Measurements from ENCODE around the gene INSYN2B. TPM values are rescaled to one million over a fixed set of nuclear protein-coding genes. Genes with fewer than 3 reads are reported as not detected.

The INSYN2B gene
- total and polyA plus RNA-seq, 2 of the 4 experiments (the other 2 are of a cell fraction), result 9.1 to 33.5 TPM

DNA sequence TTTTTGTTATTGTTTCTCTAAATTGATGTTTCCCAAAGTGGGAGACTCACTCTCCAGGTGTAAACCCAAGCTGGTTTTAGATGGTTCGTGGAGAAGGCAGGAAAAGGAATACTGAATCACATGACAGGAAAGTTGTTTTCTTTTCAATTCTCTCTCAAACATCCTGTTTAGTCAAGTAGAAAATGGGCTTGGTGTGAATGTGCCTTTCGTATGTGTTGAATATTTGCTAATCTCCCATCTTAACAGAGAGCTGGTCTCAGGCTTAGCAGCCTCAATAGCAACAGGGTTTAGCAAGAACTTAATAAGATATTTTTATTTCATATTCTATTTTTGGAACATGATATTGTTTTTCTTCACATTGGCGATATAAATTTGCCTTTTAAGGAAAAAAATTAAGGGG, 119.7 kb downstream of the INSYN2B start:
- Histone ChIP-seq H3K9ac (ENCODE audit: low read depth, low read length) (no peak overlapping the region), H3K9me1 (ENCODE audit: insufficient read depth, low read length) (no peaks in the 10 kb centered on the region), H2AK5ac (ENCODE audit: low read depth, low read length) (no peak overlapping the region), H3K4ac (ENCODE audit: low read depth, low read length) (no peak overlapping the region), H4K20me1 (ENCODE audit: insufficient read depth, low read length) (no peaks in the 10 kb centered on the region), H3K56ac (ENCODE audit: extremely low read depth, insufficient read depth, low read length) (no peak overlapping the region), H2BK5ac (ENCODE audit: low read depth, low read length, poor library complexity, severe bottlenecking) (no peak overlapping the region), H3K14ac (replicated peaks; ENCODE audit: low read depth, low read length) (no peak overlapping the region), H2BK15ac (ENCODE audit: low read depth, low read length) (no peak overlapping the region), H3K23ac (ENCODE audit: low read depth, low read length) (no peak overlapping the region), H2AK9ac (replicated peaks; ENCODE audit: low read depth, low read length, poor library complexity) (no peak overlapping the region), H3K9me3 (ENCODE audit: control insufficient read depth, insufficient read depth, low read length) (no peaks in the 10 kb centered on the region), H3K27ac (ENCODE audit: insufficient read depth, low read length) (no peak overlapping the region), H3K36me3 (ENCODE audit: control insufficient read depth, insufficient read depth, low read length) (no peaks in the 10 kb centered on the region; the same call in none of the 2 replicates), H3K4me1 (ENCODE audit: control insufficient read depth, insufficient read depth, low read length) (peaks cover 2% of the 10 kb centered on the region), H3K18ac (ENCODE audit: low read depth, low read length) (no peak overlapping the region), H3K27me3 (ENCODE audit: control insufficient read depth, insufficient read depth, low read length) (no peaks in the 10 kb centered on the region), H3K4me3 (ENCODE audit: insufficient read depth, low read depth, low read length) (no peak overlapping the region), H4K8ac (ENCODE audit: low read depth in 2 of 2, low read length in 2 of 2) (no peak overlapping the region), H4K5ac (ENCODE audit: low read depth, low read length) (no peak overlapping the region), H4K91ac (ENCODE audit: insufficient read depth, low read depth, low read length) (no peak overlapping the region), H2BK20ac (ENCODE audit: low read depth, low read length) (no peak overlapping the region), H3K79me1 (ENCODE audit: low read depth in 1 of 2, low read length in 2 of 2) (no peaks in the 10 kb centered on the region; a peak in 1 of 4 replicates), H2BK120ac (ENCODE audit: low read depth, low read length) (no peak overlapping the region), H3K4me2 (ENCODE audit: low read depth, low read length) (no peak overlapping the region), H2AFZ (replicated peaks; ENCODE audit: low read length, poor library complexity) (no peak overlapping the region)
- POLR2A ChIA-PET (ENCODE audit: unreplicated experiment), result no interaction called here
- dilution Hi-C loops (cut with HindIII; ENCODE audit: low sequenced_read_pairs, unreplicated experiment) (no loop called here), intact Hi-C loops (cut with micrococcal nuclease) (loop anchor here (5.0 kb wide), 1 partner anchor 113 kb away; no protein-coding TSS in a partner anchor), in situ Hi-C loops (cut with MboI; ENCODE audit: low sequenced_read_pairs) (no loop called here)
- no peak for ATAC-seq (ENCODE audit: low read depth)
- CTCF ChIA-PET, result interaction anchor here (1.4 kb wide), 1 partner anchor 120 kb away, joined by 6 read pairs; the partner anchor contains the start of gene INSYN2B
- TF ChIP-seq POLR2A (IDR thresholded peaks at IDR 0.05; ENCODE audit: low read depth, low read length), result no peak
- no peak for TF ChIP-seq BHLHE40 (IDR thresholded peaks at IDR 0.05; ENCODE audit: low read depth, low read length)
- no peak for TF ChIP-seq NFE2L2 (IDR thresholded peaks at IDR 0.05; ENCODE audit: low read depth, low read length)
- TF ChIP-seq CEBPB (IDR thresholded peaks at IDR 0.05; ENCODE audit: low read depth, low read length), result no peak
- no peak for TF ChIP-seq MAZ (IDR thresholded peaks at IDR 0.05; ENCODE audit: borderline replicate concordance, low read depth, low read length)
- no peak for TF ChIP-seq RFX5 (IDR thresholded peaks at IDR 0.05; ENCODE audit: low read depth, low read length)
- no peak for TF ChIP-seq CTCF (conservative IDR thresholded peaks at IDR 0.05; ENCODE audit: low read depth, low read length)
- TF ChIP-seq USF2 (IDR thresholded peaks at IDR 0.05; ENCODE audit: low read depth, low read length), result no peak
- TF ChIP-seq, protein P1, sequence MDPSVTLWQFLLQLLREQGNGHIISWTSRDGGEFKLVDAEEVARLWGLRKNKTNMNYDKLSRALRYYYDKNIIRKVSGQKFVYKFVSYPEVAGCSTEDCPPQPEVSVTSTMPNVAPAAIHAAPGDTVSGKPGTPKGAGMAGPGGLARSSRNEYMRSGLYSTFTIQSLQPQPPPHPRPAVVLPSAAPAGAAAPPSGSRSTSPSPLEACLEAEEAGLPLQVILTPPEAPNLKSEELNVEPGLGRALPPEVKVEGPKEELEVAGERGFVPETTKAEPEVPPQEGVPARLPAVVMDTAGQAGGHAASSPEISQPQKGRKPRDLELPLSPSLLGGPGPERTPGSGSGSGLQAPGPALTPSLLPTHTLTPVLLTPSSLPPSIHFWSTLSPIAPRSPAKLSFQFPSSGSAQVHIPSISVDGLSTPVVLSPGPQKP (IDR thresholded peaks at IDR 0.05; ENCODE audit: borderline replicate concordance, low read depth, low read length), result no peak
- TF ChIP-seq SMC3 (IDR thresholded peaks at IDR 0.05; ENCODE audit: low read depth, low read length), result no peak
- no peak for TF ChIP-seq MAFK (IDR thresholded peaks at IDR 0.05; ENCODE audit: low read depth, low read length)
- no peak for TF ChIP-seq RCOR1 (IDR thresholded peaks at IDR 0.05; ENCODE audit: insufficient replicate concordance, low read length)
- TF ChIP-seq RAD21 (IDR thresholded peaks at IDR 0.05; ENCODE audit: low read length), result no peak
- no peak for DNase-seq
- no CpG with 5 or more reads among the region's 3 CpGs for WGBS, 2 experiments (ENCODE audit: extremely low coverage in 2 of 2, insufficient read length in 1 of 2)
- BruUV-seq (replicated peaks), result no TSS peak
